HUES6 (cell line): ENCODE measurements around the gene TAS2R31.
"Not testable (repeated sequence)": the region's sequence is repeated elsewhere in the genome, so short reads cannot be mapped to it uniquely, and the experiment has no call there.

Experiments used
- H3K27ac ChIP-seq: 2 replicates; pipeline ENCODE4 v1.7.0; 2013; ENCODE audit warnings: low read depth, mild to moderate bottlenecking, low read length, inconsistent platforms
- H3K27me3 ChIP-seq: 2 replicates; pipeline ENCODE4 v1.6.1; 2013; ENCODE audit warnings: low read length; ENCODE audit not compliant: control insufficient read depth, insufficient read depth
- H3K36me3 ChIP-seq: 2 replicates; pipeline ENCODE4 v1.6.1; 2013; ENCODE audit warnings: low read length; ENCODE audit not compliant: control insufficient read depth, insufficient read depth
- H3K4me1 ChIP-seq: 2 replicates; pipeline ENCODE4 v1.6.1; 2013; ENCODE audit warnings: low read length; ENCODE audit not compliant: control insufficient read depth, insufficient read depth
- H3K4me3 ChIP-seq: 2 replicates; pipeline ENCODE4 v1.5.1; 2013; ENCODE audit warnings: low read depth, low read length
- H3K9ac ChIP-seq: one replicate; pipeline ENCODE4 v1.6.1; 2013; ENCODE audit warnings: mild to moderate bottlenecking, low read length
- H3K9me3 ChIP-seq: 2 replicates; pipeline ENCODE4 v1.6.1; 2013; ENCODE audit warnings: low read depth, low read length; ENCODE audit not compliant: control insufficient read depth, insufficient read depth

The TAS2R31 gene

GRCh38 chr12:11049806-11050531, 18.8 kb upstream of the TAS2R31 start:
- H3K4me3 ChIP-seq, H3K9ac ChIP-seq: not testable (repeated sequence)
- H3K9me3 ChIP-seq: peaks cover 44% of the 10 kb centered on the region

DNA sequence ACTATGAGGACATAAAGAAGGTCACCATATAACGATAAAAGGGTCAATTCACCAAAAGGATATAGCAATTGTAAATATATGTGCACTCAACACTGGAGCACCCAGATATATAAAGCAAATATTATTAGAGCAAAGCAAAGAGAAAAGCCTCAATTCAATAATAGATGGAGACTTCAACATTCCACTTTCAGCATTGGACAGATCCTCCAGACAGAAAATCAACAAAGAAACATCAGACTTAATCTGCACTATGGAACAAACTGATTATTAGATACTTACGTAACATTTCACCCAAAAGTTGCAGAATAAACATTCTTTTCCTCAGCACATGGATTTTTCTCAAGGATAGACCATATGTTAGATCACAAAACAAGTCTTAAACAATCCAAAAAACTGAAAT, 10.2 kb upstream of the TAS2R31 start:
- H3K9me3 ChIP-seq, H3K4me3 ChIP-seq, H3K27me3 ChIP-seq, H3K27ac ChIP-seq, H3K4me1 ChIP-seq, H3K9ac ChIP-seq: not testable (repeated sequence)
- H3K36me3 ChIP-seq: peaks cover 12% of the 10 kb centered on the region; the same call in 1 of the 2 replicates

More at GRCh38 chr12:11049806-11050531, 18.8 kb upstream of the TAS2R31 start:
- H3K27me3 ChIP-seq, H3K27ac ChIP-seq, H3K4me1 ChIP-seq: not testable (repeated sequence)
- peaks cover 14% of the 10 kb centered on the region for H3K36me3 ChIP-seq

GRCh38 chr12:11040162-11040561, 9.0 kb upstream of the TAS2R31 start:
- Histone ChIP-seq H3K27ac (no peak overlapping the region), H3K36me3 (peaks cover 6% of the 10 kb centered on the region; the same call in 1 of the 2 replicates), H3K27me3 (no peaks in the 10 kb centered on the region), H3K4me1 (no peaks in the 10 kb centered on the region), H3K9me3 (no peaks in the 10 kb centered on the region), H3K4me3 (no peak overlapping the region), H3K9ac (no peak overlapping the region)

GRCh38 chr12:11039171-11039570, 8.0 kb upstream of the TAS2R31 start:
- Histone ChIP-seq H3K27ac (no peak overlapping the region), H3K4me3 (no peak overlapping the region), H3K9ac (no peak overlapping the region), H3K4me1 (no peaks in the 10 kb centered on the region), H3K36me3 (no peaks in the 10 kb centered on the region), H3K27me3 (no peaks in the 10 kb centered on the region), H3K9me3 (no peaks in the 10 kb centered on the region)

DNA sequence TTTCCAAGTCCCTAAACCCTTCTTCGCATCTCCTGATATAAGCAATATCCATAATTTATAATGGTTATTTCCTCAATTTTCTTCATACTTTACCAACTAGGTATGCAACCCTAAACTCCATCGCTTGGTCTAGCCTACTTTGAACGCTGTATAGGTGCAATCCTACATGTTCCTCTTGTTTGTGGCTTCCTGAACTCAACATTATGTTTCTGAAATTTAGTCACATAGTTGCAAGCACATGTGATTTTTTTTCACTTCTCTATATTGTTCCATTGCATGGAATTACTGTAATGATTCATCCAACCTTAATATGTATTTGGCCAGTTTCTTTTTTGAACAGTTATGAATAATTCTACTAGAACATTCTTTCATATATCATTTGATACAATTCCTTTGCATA, 2.8 kb upstream of the TAS2R31 start:
- not testable (repeated sequence) for H3K36me3 ChIP-seq, H3K4me1 ChIP-seq, H3K27me3 ChIP-seq, H3K27ac ChIP-seq, H3K4me3 ChIP-seq, H3K9me3 ChIP-seq, H3K9ac ChIP-seq

DNA sequence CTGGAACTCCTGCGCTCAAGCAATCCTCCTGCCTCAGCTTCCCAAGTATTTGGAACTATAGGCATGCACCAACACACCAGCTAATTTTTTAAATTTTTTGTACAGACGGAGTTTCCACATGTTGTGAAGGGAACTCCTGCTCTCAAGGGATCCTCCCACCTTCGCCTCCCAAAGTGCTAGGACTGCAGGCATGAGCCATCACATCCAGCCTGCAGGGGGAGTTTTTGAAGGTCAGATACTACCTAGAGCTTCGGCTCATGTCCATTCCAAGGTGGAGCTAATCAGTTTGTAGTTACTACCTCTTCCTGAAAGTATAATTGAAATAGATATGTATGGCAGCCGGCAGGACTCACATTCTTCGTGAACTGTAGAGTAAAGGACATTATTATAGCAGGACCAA, 5.1 kb downstream of the TAS2R31 start:
- no peaks in the 10 kb centered on the region for H3K4me1 ChIP-seq
- H3K27ac ChIP-seq: no peak overlapping the region
- no peaks in the 10 kb centered on the region for H3K9me3 ChIP-seq
- H3K27me3 ChIP-seq: no peaks in the 10 kb centered on the region
- no peak overlapping the region for H3K4me3 ChIP-seq
- no peaks in the 10 kb centered on the region for H3K36me3 ChIP-seq
- no peak overlapping the region for H3K9ac ChIP-seq

- Histone ChIP-seq H3K36me3 (no peaks in the 10 kb centered on the region), H3K27ac (no peak overlapping the region), H3K4me3 (no peak overlapping the region), H3K27me3 (no peaks in the 10 kb centered on the region), H3K4me1 (no peaks in the 10 kb centered on the region), H3K9ac (no peak overlapping the region), H3K9me3 (no peaks in the 10 kb centered on the region)
Measured at GRCh38 chr12:11023387-11023786, 7.8 kb downstream of the TAS2R31 start.

DNA sequence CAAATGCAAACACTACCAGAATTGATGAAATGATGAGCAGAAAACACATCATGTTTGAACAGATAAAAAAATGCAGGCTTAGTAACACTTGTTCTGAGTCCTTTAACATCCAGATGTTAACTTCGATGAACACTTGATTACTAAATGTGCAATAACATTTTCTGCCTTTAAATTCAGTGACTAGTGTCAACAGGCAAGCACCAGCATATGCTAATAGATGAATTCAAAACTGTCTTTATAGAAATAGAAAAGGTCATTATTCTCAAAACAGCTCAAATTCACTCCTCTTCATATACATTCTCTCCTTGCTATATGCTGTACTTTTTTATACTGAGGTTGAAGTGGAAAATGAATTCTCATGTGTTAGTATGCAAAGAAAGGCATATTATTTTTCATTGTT, 8.7 kb downstream of the TAS2R31 start, which contains the start of gene TAS2R19:
Gene TAS2R19, minus strand, starts transcription at position 101 of the 400 bp plus-strand sequence. Its CDS starts 49 bp downstream, at position 52.
- H3K9me3 ChIP-seq: no peaks in the 10 kb centered on the region
- no peaks in the 10 kb centered on the region for H3K27me3 ChIP-seq
- no peak within 1 kb of the TSS for H3K4me3 ChIP-seq
- H3K36me3 ChIP-seq: no peaks in the 10 kb centered on the region
- H3K27ac ChIP-seq: no peak within 1 kb of the TSS
- H3K4me1 ChIP-seq: no peaks in the 10 kb centered on the region
- H3K9ac ChIP-seq: no peak within 1 kb of the TSS

GRCh38 chr12:11016937-11017336, 14.3 kb downstream of the TAS2R31 start:
- Histone ChIP-seq H3K27me3 (no peaks in the 10 kb centered on the region), H3K27ac (no peak overlapping the region), H3K4me3 (no peak overlapping the region), H3K9ac (no peak overlapping the region), H3K36me3 (no peaks in the 10 kb centered on the region), H3K9me3 (no peaks in the 10 kb centered on the region), H3K4me1 (no peaks in the 10 kb centered on the region)

- no peaks in the 10 kb centered on the region for H3K36me3 ChIP-seq
- H3K27me3 ChIP-seq: no peaks in the 10 kb centered on the region
- H3K9ac ChIP-seq: no peak overlapping the region
- H3K27ac ChIP-seq: no peak overlapping the region
- no peaks in the 10 kb centered on the region for H3K9me3 ChIP-seq
- H3K4me1 ChIP-seq: no peaks in the 10 kb centered on the region
- H3K4me3 ChIP-seq: no peak overlapping the region
Measured at GRCh38 chr12:11015775-11016430, 15.3 kb downstream of the TAS2R31 start.

GRCh38 chr12:11014234-11014633, 17.0 kb downstream of the TAS2R31 start:
- no peaks in the 10 kb centered on the region for H3K36me3 ChIP-seq
- H3K27ac ChIP-seq: no peak overlapping the region
- no peak overlapping the region for H3K4me3 ChIP-seq
- no peaks in the 10 kb centered on the region for H3K9me3 ChIP-seq
- no peaks in the 10 kb centered on the region for H3K27me3 ChIP-seq
- no peak overlapping the region for H3K9ac ChIP-seq
- H3K4me1 ChIP-seq: no peaks in the 10 kb centered on the region
